Liver (tissue), 9 donors: ENCODE results near the gene CDH1. TPM values are rescaled to one million over a fixed set of nuclear protein-coding genes. Genes with fewer than 3 reads are reported as not detected.
A peak's percentile ranks its signal among the peaks of the same experiment; 100 is the strongest.

Experiments used
- DNase-seq: peaks from one replicate; pipeline ENCODE4 v3.0.0-alpha.2; 2017; ENCODE audit warnings: low spot score
- H3K27ac ChIP-seq, 2 donors: one replicate each; pipeline ENCODE4 v1.7.0; 2013; ENCODE audit warnings: inconsistent platforms in 2 of 2, low read length in 2 of 2, control low read depth in 1 of 2, low read depth in 1 of 2, mild to moderate bottlenecking in 1 of 2
- H3K27me3 ChIP-seq, 4 donors: one replicate each; pipeline versions ENCODE4 v1.6.1 to v1.7.0; 2013; ENCODE audit warnings: low read length in 3 of 4, inconsistent platforms in 1 of 4, mild to moderate bottlenecking in 1 of 4, moderate library complexity in 1 of 4; ENCODE audit not compliant: control insufficient read depth in 4 of 4, insufficient read depth in 4 of 4
- H3K36me3 ChIP-seq, 4 donors: one replicate each; pipeline versions ENCODE4 v1.6.1 to v1.7.0; 2013; ENCODE audit warnings: low read length in 3 of 4, mild to moderate bottlenecking in 3 of 4, low read depth in 1 of 4, moderate library complexity in 1 of 4; ENCODE audit not compliant: control insufficient read depth in 4 of 4, insufficient read depth in 3 of 4
- H3K4me1 ChIP-seq, 4 donors: one replicate each; pipeline versions ENCODE4 v1.6.1 to v1.7.0; 2013; ENCODE audit warnings: low read length in 3 of 4, mild to moderate bottlenecking in 3 of 4, moderate library complexity in 1 of 4; ENCODE audit not compliant: control insufficient read depth in 4 of 4, insufficient read depth in 4 of 4
- H3K4me3 ChIP-seq, 3 donors: one replicate each; pipeline versions ENCODE4 v1.6.1 to v1.7.0; 2013; ENCODE audit warnings: low read length in 3 of 3, control low read depth in 1 of 3, low read depth in 1 of 3, mild to moderate bottlenecking in 1 of 3
- H3K9ac ChIP-seq, 2 donors: one replicate each; pipeline ENCODE4 v1.7.0; 2013; ENCODE audit warnings: low read length in 2 of 2, mild to moderate bottlenecking in 2 of 2, moderate library complexity in 2 of 2, control low read depth in 1 of 2, low read depth in 1 of 2
- H3K9me3 ChIP-seq, 4 donors: one replicate each; pipeline versions ENCODE4 v1.6.1 to v1.7.0; 2013; ENCODE audit warnings: low read length in 3 of 4; ENCODE audit not compliant: control insufficient read depth in 4 of 4
- CTCF ChIP-seq: fragments of 150-350 bp; IDR thresholded peaks from 2 replicates; pipeline ENCODE4 v1.5.1; 2017; ENCODE audit warnings: improper control_type of control experiment, low read depth, low read length; ENCODE audit not compliant: missing input control
- EGR1 ChIP-seq, 2 donors: IDR thresholded peaks; 2 replicates each; pipeline ENCODE4 v1.6.1; 2016 to 2018; ENCODE audit warnings: antibody characterized with exemption in 2 of 2, low read depth in 2 of 2
- FOXA1 ChIP-seq: IDR thresholded peaks from 2 replicates; pipeline ENCODE4 v1.6.1; 2016; ENCODE audit warnings: antibody characterized with exemption
- FOXA2 ChIP-seq: IDR thresholded peaks from 2 replicates; pipeline ENCODE4 v1.6.1; 2016; ENCODE audit warnings: antibody characterized with exemption
- HNF4A ChIP-seq, 2 donors: conservative IDR thresholded peaks; 2 replicates each; pipeline ENCODE4 v1.6.1; 2016; ENCODE audit warnings: antibody characterized with exemption in 2 of 2, mild to moderate bottlenecking in 2 of 2
- HNF4G ChIP-seq: IDR thresholded peaks from 2 replicates; pipeline ENCODE4 v1.6.1; 2016; ENCODE audit warnings: antibody characterized with exemption
- JUND ChIP-seq, 2 donors: IDR thresholded peaks; 2 replicates each; pipeline ENCODE4 v1.6.1; 2016; ENCODE audit warnings: antibody characterized with exemption in 2 of 2
- MAX ChIP-seq: IDR thresholded peaks from 2 replicates; pipeline ENCODE4 v1.6.1; 2016; ENCODE audit warnings: antibody characterized with exemption
- NR2F2 ChIP-seq: IDR thresholded peaks from 2 replicates; pipeline ENCODE4 v1.6.1; 2016; ENCODE audit warnings: antibody characterized with exemption
- RAD21 ChIP-seq, 2 donors: IDR thresholded peaks; 2 replicates each; pipeline ENCODE4 v1.6.1; 2016; ENCODE audit warnings: antibody characterized with exemption in 2 of 2, mild to moderate bottlenecking in 2 of 2
- RXRA ChIP-seq, 2 donors: IDR thresholded peaks; 2 replicates each; pipeline ENCODE4 v1.6.1; 2017 to 2018; ENCODE audit warnings: antibody characterized with exemption in 2 of 2, mild to moderate bottlenecking in 1 of 2
- SP1 ChIP-seq: IDR thresholded peaks from 2 replicates; pipeline ENCODE4 v1.6.1; 2018; ENCODE audit warnings: antibody characterized with exemption, mild to moderate bottlenecking
- TAF1 ChIP-seq: conservative IDR thresholded peaks from 2 replicates; pipeline ENCODE4 v1.6.1; 2016; ENCODE audit warnings: antibody characterized with exemption, mild to moderate bottlenecking
- YY1 ChIP-seq: IDR thresholded peaks from 2 replicates; pipeline ENCODE4 v1.6.1; 2016; ENCODE audit warnings: antibody characterized with exemption, mild to moderate bottlenecking
- ZBTB33 ChIP-seq: IDR thresholded peaks from 2 replicates; pipeline ENCODE4 v1.6.1; 2016; ENCODE audit warnings: antibody characterized with exemption
- WGBS: extraction: QIAGEN DNeasy Blood & Tissue Kit; methylation state at CpG from one replicate; pipeline ENCODE4 v1.1.7; 2013; 5-methylcytosine and 5-hydroxymethylcytosine counted together
- polyA plus RNA-seq, 2 donors: library from polyadenylated mRNA; stranded (reverse) in 1 of 2; unstranded in 1 of 2; fragments of 200-250 nt in 1 of 2; fragments of >200 nt in 1 of 2; fragmentation: Nextera tagmentation in 1 of 2; extraction: Ambion mirVana in 1 of 2; gene quantifications; one replicate each; pipeline versions ENCODE4 v1.2.1 to v1.2.3, GENCODE V29; 2013 to 2015
- total RNA-seq, 2 donors: library from RNA; depleted of rRNA; stranded (reverse); fragments of >200 nt; gene quantifications; one replicate each; pipeline ENCODE4 v1.2.3, GENCODE V29; 2014
- donor health status: healthy.
- donor health status: healthy.
- donor health status: healthy.
- donor health status: healthy.
- donor health status: healthy.

CDH1 gene
- total and polyA plus RNA-seq, 4 donors: 21.8 to 69.3 (median 50.3) TPM

- no peak overlapping the region for H3K9ac ChIP-seq
- TF ChIP-seq RAD21 (IDR thresholded peaks at IDR 0.05): peak; percentile 97 to 98
- TF ChIP-seq SP1: peak; percentile 4
- no peak for TF ChIP-seq NR2F2
- peak; percentile 94 for TF ChIP-seq CTCF
- no peak for TF ChIP-seq EGR1 (IDR thresholded peaks at IDR 0.05; ENCODE audit: low read depth in 2 of 2)
- peak; percentile 27 to 50 for TF ChIP-seq RXRA (IDR thresholded peaks at IDR 0.05)
- TF ChIP-seq YY1: no peak
- no peak for TF ChIP-seq FOXA1
- TF ChIP-seq FOXA2: no peak
Measured at GRCh38 chr16:68704232-68704867, 32.7 kb upstream of the CDH1 start.

GRCh38 chr16:68707340-68708152 lies 29.5 kb upstream of the CDH1 start:
- no peaks in the 10 kb centered on the region for H3K36me3 ChIP-seq
- H3K27me3 ChIP-seq: no peaks in the 10 kb centered on the region
- H3K9me3 ChIP-seq: no peaks in the 10 kb centered on the region
- H3K9ac ChIP-seq: no peak overlapping the region
- TF ChIP-seq FOXA2: no peak
- TF ChIP-seq ZBTB33: no peak
- no peak for TF ChIP-seq RXRA (IDR thresholded peaks at IDR 0.05)
- DNase-seq: no peak
- no peak overlapping the region for H3K4me3 ChIP-seq
- H3K4me1 ChIP-seq: peaks cover 0 to 4% (median under 1%) of the 10 kb centered on the region in 4 donors
- H3K27ac ChIP-seq: no peak overlapping the region
- WGBS: 75% methylated on average over 27 of the region's 27 CpGs

More at GRCh38 chr16:68704232-68704867, 32.7 kb upstream of the CDH1 start:
- DNase-seq: peak; percentile 86
- Histone ChIP-seq H3K9me3 (no peaks in the 10 kb centered on the region), H3K4me1 (peaks cover 0 to 2% (median 0%) of the 10 kb centered on the region in 4 donors), H3K27ac (no peak overlapping the region), H3K36me3 (no peaks in the 10 kb centered on the region), H3K4me3 (no peak overlapping the region), H3K27me3 (no peaks in the 10 kb centered on the region)
- WGBS: 42% methylated on average over 15 of the region's 15 CpGs

- 91% methylated on average over 5 of the region's 5 CpGs for WGBS
- no peak for DNase-seq
- H3K4me3 ChIP-seq: no peak overlapping the region
- H3K9ac ChIP-seq: no peak overlapping the region
- no peak overlapping the region for H3K27ac ChIP-seq
- peaks cover 0 to 4% (median 0%) of the 10 kb centered on the region in 4 donors for H3K4me1 ChIP-seq
- no peaks in the 10 kb centered on the region for H3K9me3 ChIP-seq
- no peaks in the 10 kb centered on the region for H3K36me3 ChIP-seq
- H3K27me3 ChIP-seq: no peaks in the 10 kb centered on the region
- no peak for TF ChIP-seq ZBTB33
- no peak for TF ChIP-seq TAF1
- no peak for TF ChIP-seq JUND (IDR thresholded peaks at IDR 0.05)
- TF ChIP-seq FOXA1: no peak
- TF ChIP-seq CTCF: no peak
- no peak for TF ChIP-seq HNF4A (conservative IDR thresholded peaks at IDR 0.05)
- TF ChIP-seq FOXA2: no peak
- no peak for TF ChIP-seq RXRA (IDR thresholded peaks at IDR 0.05)
- TF ChIP-seq MAX: no peak
- no peak for TF ChIP-seq EGR1 (IDR thresholded peaks at IDR 0.05; ENCODE audit: low read depth in 2 of 2)
- TF ChIP-seq SP1: no peak
- no peak for TF ChIP-seq HNF4G
Measured at GRCh38 chr16:68710211-68710610, 26.9 kb upstream of the CDH1 start.
